Neural progenitor cell (in vitro differentiated cells): ENCODE measurements around the gene EXOSC7. TPM values are rescaled to one million over a fixed set of nuclear protein-coding genes. Genes with fewer than 3 reads are reported as not detected.
A peak's percentile ranks its signal among the peaks of the same experiment; 100 is the strongest.

ENCODE experiments used
- DNase-seq: peaks from one replicate; pipeline ENCODE4 v3.0.0-alpha.2; 2016; ENCODE audit warnings: low spot score
- H2AFZ ChIP-seq: fragments of 200-600 bp; sonication (generic); replicated peaks from 2 replicates; pipeline ENCODE4 v1.6.1; 2016; ENCODE audit warnings: antibody characterized with exemption
- H3F3A ChIP-seq: fragments of 200-600 bp; sonication (generic); 2 replicates; pipeline ENCODE4 v1.6.1; 2016; ENCODE audit warnings: antibody characterized with exemption, low read depth
- H3K27ac ChIP-seq: fragments of 200-600 bp; sonication (generic); 2 replicates; pipeline ENCODE4 v1.5.1; 2016; ENCODE audit warnings: mild to moderate bottlenecking
- H3K27me3 ChIP-seq: fragments of 200-600 bp; sonication (generic); 2 replicates; pipeline ENCODE4 v1.6.1; 2016; ENCODE audit warnings: mild to moderate bottlenecking, moderate library complexity
- H3K36me3 ChIP-seq: fragments of 200-600 bp; sonication (generic); 2 replicates; pipeline ENCODE4 v1.5.1; 2016
- H3K4me1 ChIP-seq: fragments of 200-600 bp; sonication (generic); 2 replicates; pipeline ENCODE4 v1.6.1; 2016; ENCODE audit warnings: mixed run types
- H3K4me2 ChIP-seq: fragments of 200-600 bp; sonication (generic); 2 replicates; pipeline ENCODE4 v1.6.1; 2016
- H3K4me3 ChIP-seq: fragments of 200-600 bp; sonication (generic); 2 replicates; pipeline ENCODE4 v1.5.1; 2016
- H3K79me2 ChIP-seq: fragments of 200-600 bp; sonication (generic); 2 replicates; pipeline ENCODE4 v1.6.1; 2016; ENCODE audit warnings: low read depth
- H3K9ac ChIP-seq: fragments of 200-600 bp; sonication (generic); 2 replicates; pipeline ENCODE4 v1.6.1; 2016
- H3K9me3 ChIP-seq: fragments of 200-600 bp; sonication (generic); 2 replicates; pipeline ENCODE4 v1.5.1; 2016; ENCODE audit warnings: low read depth
- H4K20me1 ChIP-seq: fragments of 200-600 bp; sonication (generic); 2 replicates; pipeline ENCODE4 v1.6.1; 2016; ENCODE audit warnings: low read depth
- H3K27ac Mint-ChIP-seq: 3 replicates; pipeline ENCODE4 v1.8.0; 2021; ENCODE audit warnings: mixed read lengths
- H3K27me3 Mint-ChIP-seq: 2 replicates; pipeline ENCODE4 v1.8.0; 2022; ENCODE audit warnings: low read depth, mild to moderate bottlenecking, inconsistent platforms, moderate library complexity, mixed read lengths; ENCODE audit not compliant: insufficient read depth
- H3K36me3 Mint-ChIP-seq: 3 replicates; pipeline ENCODE4 v1.8.0; 2021; ENCODE audit warnings: mixed read lengths
- H3K4me1 Mint-ChIP-seq: 3 replicates; pipeline ENCODE4 v1.8.0; 2021; ENCODE audit warnings: mixed read lengths
- H3K4me3 Mint-ChIP-seq: 3 replicates; pipeline ENCODE4 v1.8.0; 2021; ENCODE audit warnings: mild to moderate bottlenecking, moderate library complexity, mixed read lengths
- H3K9me3 Mint-ChIP-seq: 3 replicates; pipeline ENCODE4 v1.8.0; 2020; ENCODE audit warnings: mixed read lengths
- CTCF ChIP-seq: fragments of 200-600 bp; sonication (generic); IDR thresholded peaks from 2 replicates; pipeline ENCODE4 v1.5.1; 2017; ENCODE audit warnings: antibody characterized with exemption, mild to moderate bottlenecking
- EZH2 ChIP-seq: fragments of 200-600 bp; sonication (generic); IDR thresholded peaks from 2 replicates; pipeline ENCODE4 v1.6.1; 2017; ENCODE audit warnings: antibody characterized with exemption, mild to moderate bottlenecking, moderate library complexity
- EZH2phosphoT487 ChIP-seq: fragments of 200-600 bp; sonication (generic); IDR thresholded peaks from 2 replicates; pipeline ENCODE4 v1.6.1; 2017; ENCODE audit warnings: antibody characterized with exemption
- total RNA-seq: library from RNA; depleted of rRNA; stranded (reverse); fragments of >200 nt; gene quantifications from 2 replicates; pipeline ENCODE4 v1.2.3, GENCODE V29; 2015; ENCODE audit warnings: low replicate concordance

The EXOSC7 gene
- total RNA-seq, 1 donor from 2014 or later, result 88.7 TPM

DNA sequence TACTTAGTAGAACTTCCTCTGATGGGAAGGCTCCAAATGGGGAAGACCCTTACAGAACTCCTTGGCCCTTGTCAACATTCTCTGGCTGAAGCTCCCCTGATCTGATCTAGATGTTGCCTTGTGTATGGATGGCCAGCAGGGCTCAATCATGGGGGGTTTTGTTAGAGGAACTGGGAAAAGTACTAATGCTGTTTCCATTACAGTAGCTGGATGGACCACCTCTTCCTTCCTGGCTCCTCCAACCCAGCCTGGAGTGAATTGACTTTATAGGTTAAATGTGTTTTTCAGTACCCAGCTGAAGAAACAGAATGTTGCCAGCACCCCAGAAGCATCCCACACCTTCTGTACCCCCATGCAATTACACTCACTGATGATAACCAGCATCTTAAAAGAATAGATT, 27.4 kb downstream of the EXOSC7 start:
- Mint-ChIP-seq H3K27me3 (no peaks in the 10 kb centered on the region), H3K4me3 (no peak overlapping the region), H3K9me3 (peaks cover 14% of the 10 kb centered on the region), H3K36me3 (peaks cover 48% of the 10 kb centered on the region), H3K4me1 (no peaks in the 10 kb centered on the region), H3K27ac (no peak overlapping the region)
- no peak overlapping the region for H3K27ac ChIP-seq
- H4K20me1 ChIP-seq, result no peaks in the 10 kb centered on the region
- TF ChIP-seq EZH2, result no peak
- H3K4me2 ChIP-seq, result no peak overlapping the region
- H3K4me3 ChIP-seq, result no peak overlapping the region
- no peak for DNase-seq
- H3K9me3 ChIP-seq, result peaks cover 5% of the 10 kb centered on the region
- no peaks in the 10 kb centered on the region for H3K4me1 ChIP-seq
- peaks cover 20% of the 10 kb centered on the region for H3K36me3 ChIP-seq
- H3F3A ChIP-seq, result no peaks in the 10 kb centered on the region
- no peak overlapping the region for H3K9ac ChIP-seq
- no peaks in the 10 kb centered on the region for H3K79me2 ChIP-seq
- H2AFZ ChIP-seq, result no peak overlapping the region
- H3K27me3 ChIP-seq, result no peaks in the 10 kb centered on the region

- H3K4me1 Mint-ChIP-seq, result no peaks in the 10 kb centered on the region
- Histone ChIP-seq H3K36me3 (peaks cover 20% of the 10 kb centered on the region), H3F3A (no peaks in the 10 kb centered on the region), H3K9ac (no peak overlapping the region), H3K9me3 (peaks cover 5% of the 10 kb centered on the region), H3K27me3 (no peaks in the 10 kb centered on the region), H3K79me2 (no peaks in the 10 kb centered on the region), H3K4me3 (no peak overlapping the region), H2AFZ (no peak overlapping the region), H4K20me1 (no peaks in the 10 kb centered on the region), H3K4me2 (no peak overlapping the region), H3K4me1 (no peaks in the 10 kb centered on the region), H3K27ac (no peak overlapping the region)
- H3K27me3 Mint-ChIP-seq, result no peaks in the 10 kb centered on the region
- TF ChIP-seq CTCF (no peak), EZH2phosphoT487 (no peak), EZH2 (no peak)
- H3K36me3 Mint-ChIP-seq, result peaks cover 48% of the 10 kb centered on the region
- peaks cover 14% of the 10 kb centered on the region for H3K9me3 Mint-ChIP-seq
- no peak overlapping the region for H3K27ac Mint-ChIP-seq
- DNase-seq, result no peak
- no peak overlapping the region for H3K4me3 Mint-ChIP-seq
Measured at GRCh38 chr3:45003859-45004258, 27.8 kb downstream of the EXOSC7 start.

- peak overlapping the region; percentile 55 for H3K4me3 Mint-ChIP-seq
- Histone ChIP-seq H3K36me3 (peaks cover 11% of the 10 kb centered on the region), H3K27ac (no peak overlapping the region), H3K9ac (no peak overlapping the region), H3K4me2 (no peak overlapping the region), H3K9me3 (peaks cover 5% of the 10 kb centered on the region), H3K27me3 (no peaks in the 10 kb centered on the region), H4K20me1 (no peaks in the 10 kb centered on the region), H2AFZ (no peak overlapping the region), H3K4me1 (no peaks in the 10 kb centered on the region), H3K4me3 (no peak overlapping the region), H3K79me2 (no peaks in the 10 kb centered on the region), H3F3A (no peaks in the 10 kb centered on the region)
- no peak overlapping the region for H3K27ac Mint-ChIP-seq
- no peaks in the 10 kb centered on the region for H3K27me3 Mint-ChIP-seq
- H3K36me3 Mint-ChIP-seq, result peaks cover 44% of the 10 kb centered on the region
- no peaks in the 10 kb centered on the region for H3K4me1 Mint-ChIP-seq
- no peak for DNase-seq
- TF ChIP-seq CTCF (no peak), EZH2phosphoT487 (no peak), EZH2 (no peak)
- H3K9me3 Mint-ChIP-seq, result peaks cover 14% of the 10 kb centered on the region
Measured at GRCh38 chr3:45007091-45007490, 31.0 kb downstream of the EXOSC7 start.

GRCh38 chr3:45008117-45008516, 32.1 kb downstream of the EXOSC7 start:
- no peaks in the 10 kb centered on the region for H3K4me1 Mint-ChIP-seq
- Histone ChIP-seq H3K27ac (no peak overlapping the region), H3F3A (no peaks in the 10 kb centered on the region), H3K4me1 (no peaks in the 10 kb centered on the region), H3K9me3 (peaks cover 5% of the 10 kb centered on the region), H4K20me1 (no peaks in the 10 kb centered on the region), H3K27me3 (no peaks in the 10 kb centered on the region), H3K36me3 (peaks cover 9% of the 10 kb centered on the region), H3K9ac (no peak overlapping the region), H2AFZ (no peak overlapping the region), H3K4me3 (no peak overlapping the region), H3K4me2 (no peak overlapping the region), H3K79me2 (no peaks in the 10 kb centered on the region)
- H3K4me3 Mint-ChIP-seq, result no peak overlapping the region
- TF ChIP-seq CTCF (no peak), EZH2phosphoT487 (no peak), EZH2 (no peak)
- H3K9me3 Mint-ChIP-seq, result peaks cover 14% of the 10 kb centered on the region
- H3K27me3 Mint-ChIP-seq, result no peaks in the 10 kb centered on the region
- no peak overlapping the region for H3K27ac Mint-ChIP-seq
- H3K36me3 Mint-ChIP-seq, result peaks cover 43% of the 10 kb centered on the region
- no peak for DNase-seq
